Esophagus squamous epithelium (tissue), 4 donors: ENCODE measurements around the gene GPC1.

Experiments used
- POLR2A ChIP-seq, 4 donors: fragments of 450-650 bp; IDR thresholded peaks; one replicate each; pipeline ENCODE4 v1.6.1; 2017; ENCODE audit warnings: antibody characterized with exemption in 4 of 4, mild to moderate bottlenecking in 4 of 4, moderate library complexity in 3 of 4
- TF ChIP-seq, protein P1 (sequence below), 6 experiments: fragments of 450-650 bp in 4 of 6; fragments of 200-600 bp in 2 of 6; sonication (generic) in 2 of 6; IDR thresholded peaks; one replicate each; pipeline ENCODE4 v1.5.1; 2016 to 2019; ENCODE audit warnings: antibody characterized with exemption in 6 of 6, mild to moderate bottlenecking in 4 of 6, moderate library complexity in 4 of 6

GRCh38 chr2:240467659-240468302 lies 32.3 kb downstream of the GPC1 start:
- no peak for TF ChIP-seq POLR2A (IDR thresholded peaks at IDR 0.05)
- TF ChIP-seq, protein P1, sequence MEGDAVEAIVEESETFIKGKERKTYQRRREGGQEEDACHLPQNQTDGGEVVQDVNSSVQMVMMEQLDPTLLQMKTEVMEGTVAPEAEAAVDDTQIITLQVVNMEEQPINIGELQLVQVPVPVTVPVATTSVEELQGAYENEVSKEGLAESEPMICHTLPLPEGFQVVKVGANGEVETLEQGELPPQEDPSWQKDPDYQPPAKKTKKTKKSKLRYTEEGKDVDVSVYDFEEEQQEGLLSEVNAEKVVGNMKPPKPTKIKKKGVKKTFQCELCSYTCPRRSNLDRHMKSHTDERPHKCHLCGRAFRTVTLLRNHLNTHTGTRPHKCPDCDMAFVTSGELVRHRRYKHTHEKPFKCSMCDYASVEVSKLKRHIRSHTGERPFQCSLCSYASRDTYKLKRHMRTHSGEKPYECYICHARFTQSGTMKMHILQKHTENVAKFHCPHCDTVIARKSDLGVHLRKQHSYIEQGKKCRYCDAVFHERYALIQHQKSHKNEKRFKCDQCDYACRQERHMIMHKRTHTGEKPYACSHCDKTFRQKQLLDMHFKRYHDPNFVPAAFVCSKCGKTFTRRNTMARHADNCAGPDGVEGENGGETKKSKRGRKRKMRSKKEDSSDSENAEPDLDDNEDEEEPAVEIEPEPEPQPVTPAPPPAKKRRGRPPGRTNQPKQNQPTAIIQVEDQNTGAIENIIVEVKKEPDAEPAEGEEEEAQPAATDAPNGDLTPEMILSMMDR (IDR thresholded peaks at IDR 0.05), result no peak
